GM18907 (cell line): ENCODE results near the gene DOCK10.

Experiments
- ATAC-seq: cut with Tn5 transposase; IDR thresholded peaks from one replicate; pipeline ENCODE4 v1.9.1; 2021; ENCODE audit warnings: mild to moderate bottlenecking, moderate library complexity; ENCODE audit not compliant: unreplicated experiment

Gene DOCK10

GRCh38 chr2:224736227-224736626 lies 306.0 kb downstream of the DOCK10 start:
- no peak for ATAC-seq

- no peak for ATAC-seq
Observed at GRCh38 chr2:224734949-224735348, 307.3 kb downstream of the DOCK10 start.

- no peak for ATAC-seq
Observed at GRCh38 chr2:224731665-224732064, 310.6 kb downstream of the DOCK10 start.

GRCh38 chr2:224729435-224729834 lies 312.8 kb downstream of the DOCK10 start:
- ATAC-seq: no peak

GRCh38 chr2:224724331-224724730 lies 317.9 kb downstream of the DOCK10 start:
- ATAC-seq: no peak

- ATAC-seq: peak; percentile 59
Observed at GRCh38 chr2:224723586-224724217, 318.6 kb downstream of the DOCK10 start.

GRCh38 chr2:224722770-224723169 lies 319.5 kb downstream of the DOCK10 start:
- no peak for ATAC-seq

GRCh38 chr2:224722250-224722649 lies 320.0 kb downstream of the DOCK10 start:
- no peak for ATAC-seq

- no peak for ATAC-seq
Observed at GRCh38 chr2:224716921-224717320, 325.3 kb downstream of the DOCK10 start.

- no peak for ATAC-seq
Observed at GRCh38 chr2:224716201-224716600, 326.1 kb downstream of the DOCK10 start, which contains the start of gene CCDC195. Gene CCDC195, minus strand, starts transcription at chr2:224716365. Its CDS starts 0 bp downstream, at chr2:224716365.
